ENCODE results near the gene KIF6.

Gene KIF6

GRCh38 chr6:39702265-39702664 lies 22.9 kb downstream of the KIF6 start:
- H3K9ac ChIP-seq (ENCODE audit: low read length): no peak overlapping the region
- no peaks in the 10 kb centered on the region for H3K4me1 ChIP-seq (ENCODE audit: insufficient read depth, low read length, severe bottlenecking)
- H3K27me3 ChIP-seq (ENCODE audit: insufficient read depth, low read length): no peaks in the 10 kb centered on the region
- TF ChIP-seq EZH2 (IDR thresholded peaks at IDR 0.05; ENCODE audit: borderline replicate concordance, low read length) (no peak), CTCF (IDR thresholded peaks at IDR 0.05; ENCODE audit: low read length) (no peak)
- H3K79me2 ChIP-seq (ENCODE audit: insufficient read depth, low read length): no peaks in the 10 kb centered on the region
- no peak overlapping the region for H3K4me2 ChIP-seq (ENCODE audit: low read length)
- no peak overlapping the region for H3K27ac ChIP-seq (ENCODE audit: low read depth, low read length, poor library complexity, severe bottlenecking)
- no peaks in the 10 kb centered on the region for H3F3A ChIP-seq (ENCODE audit: insufficient read depth, low read length)
- no peak overlapping the region for H3K4me3 ChIP-seq (ENCODE audit: low read depth, low read length, poor library complexity, severe bottlenecking)
- no peaks in the 10 kb centered on the region for H3K9me3 ChIP-seq (ENCODE audit: low read length)
- H4K20me1 ChIP-seq (ENCODE audit: insufficient read depth, low read length): no peaks in the 10 kb centered on the region
- no peak overlapping the region for H2AFZ ChIP-seq (ENCODE audit: low read length)
- no peaks in the 10 kb centered on the region for H3K9me2 ChIP-seq (ENCODE audit: low read depth, low read length)
- H3K36me3 ChIP-seq (ENCODE audit: insufficient read depth, low read length): no peaks in the 10 kb centered on the region

- H2AFZ ChIP-seq (ENCODE audit: low read length): no peak overlapping the region
- no peak overlapping the region for H3K4me2 ChIP-seq (ENCODE audit: low read length)
- H3K79me2 ChIP-seq (ENCODE audit: insufficient read depth, low read length): no peaks in the 10 kb centered on the region
- no peaks in the 10 kb centered on the region for H3K36me3 ChIP-seq (ENCODE audit: insufficient read depth, low read length)
- no peaks in the 10 kb centered on the region for H3K4me1 ChIP-seq (ENCODE audit: insufficient read depth, low read length, severe bottlenecking)
- no peak for TF ChIP-seq CTCF (IDR thresholded peaks at IDR 0.05; ENCODE audit: low read length)
- no peak for TF ChIP-seq EZH2 (IDR thresholded peaks at IDR 0.05; ENCODE audit: borderline replicate concordance, low read length)
- H3K27me3 ChIP-seq (ENCODE audit: insufficient read depth, low read length): no peaks in the 10 kb centered on the region
- H3K4me3 ChIP-seq (ENCODE audit: low read depth, low read length, poor library complexity, severe bottlenecking): no peak overlapping the region
- no peak overlapping the region for H3K9ac ChIP-seq (ENCODE audit: low read length)
- no peaks in the 10 kb centered on the region for H3K9me2 ChIP-seq (ENCODE audit: low read depth, low read length)
- H3K27ac ChIP-seq (ENCODE audit: low read depth, low read length, poor library complexity, severe bottlenecking): no peak overlapping the region
- H4K20me1 ChIP-seq (ENCODE audit: insufficient read depth, low read length): no peaks in the 10 kb centered on the region
- no peaks in the 10 kb centered on the region for H3F3A ChIP-seq (ENCODE audit: insufficient read depth, low read length)
- no peaks in the 10 kb centered on the region for H3K9me3 ChIP-seq (ENCODE audit: low read length)
Observed at GRCh38 chr6:39700362-39700761, 24.8 kb downstream of the KIF6 start.

GRCh38 chr6:39698789-39699188 lies 26.4 kb downstream of the KIF6 start:
- H4K20me1 ChIP-seq (ENCODE audit: insufficient read depth, low read length): no peaks in the 10 kb centered on the region
- no peaks in the 10 kb centered on the region for H3K27me3 ChIP-seq (ENCODE audit: insufficient read depth, low read length)
- H3K9me2 ChIP-seq (ENCODE audit: low read depth, low read length): no peaks in the 10 kb centered on the region
- no peak overlapping the region for H2AFZ ChIP-seq (ENCODE audit: low read length)
- no peaks in the 10 kb centered on the region for H3K36me3 ChIP-seq (ENCODE audit: insufficient read depth, low read length)
- no peaks in the 10 kb centered on the region for H3K79me2 ChIP-seq (ENCODE audit: insufficient read depth, low read length)
- no peaks in the 10 kb centered on the region for H3K4me1 ChIP-seq (ENCODE audit: insufficient read depth, low read length, severe bottlenecking)
- no peaks in the 10 kb centered on the region for H3K9me3 ChIP-seq (ENCODE audit: low read length)
- no peak for TF ChIP-seq EZH2 (IDR thresholded peaks at IDR 0.05; ENCODE audit: borderline replicate concordance, low read length)
- TF ChIP-seq CTCF (IDR thresholded peaks at IDR 0.05; ENCODE audit: low read length): no peak
- no peak overlapping the region for H3K27ac ChIP-seq (ENCODE audit: low read depth, low read length, poor library complexity, severe bottlenecking)
- H3K9ac ChIP-seq (ENCODE audit: low read length): no peak overlapping the region
- no peak overlapping the region for H3K4me2 ChIP-seq (ENCODE audit: low read length)
- no peaks in the 10 kb centered on the region for H3F3A ChIP-seq (ENCODE audit: insufficient read depth, low read length)
- H3K4me3 ChIP-seq (ENCODE audit: low read depth, low read length, poor library complexity, severe bottlenecking): no peak overlapping the region

All from OCI-LY1 (cell line).